K562 (cell line): ENCODE data around the gene BET1L.

Experiments used
- DNMT1 ChIP-seq: fragments of 450-650 bp; IDR thresholded peaks from 2 replicates; pipeline ENCODE4 v1.6.1; 2016; ENCODE audit warnings: antibody characterized with exemption, mild to moderate bottlenecking
- ELF1 ChIP-seq: fragments of 200-800 bp; sonication (Bioruptor generic); IDR thresholded peaks from 2 replicates; pipeline ENCODE4 v1.6.1; 2016; ENCODE audit warnings: missing genetic modification characterization, missing compliant biosample characterization
- TAF1 ChIP-seq: IDR thresholded peaks from 2 replicates; pipeline ENCODE4 v1.6.1; 2011; ENCODE audit warnings: mild to moderate bottlenecking, low read length, moderate library complexity; ENCODE audit not compliant: insufficient read depth, control insufficient read depth, severe bottlenecking; ENCODE audit errors: extremely low read depth
- ZNF174 ChIP-seq: fragments of 250-450 bp; sonication (Bioruptor Pico); IDR thresholded peaks from 2 replicates; pipeline ENCODE4 v1.4.0; 2020; ENCODE audit warnings: mild to moderate bottlenecking
- TF ChIP-seq, protein P1 (sequence below): sonication (generic); formaldehyde crosslinking; IDR thresholded peaks from 2 replicates; pipeline ENCODE4 v1.8.1; 2023; ENCODE audit warnings: mild to moderate bottlenecking, missing genetic modification reagents

DNA sequence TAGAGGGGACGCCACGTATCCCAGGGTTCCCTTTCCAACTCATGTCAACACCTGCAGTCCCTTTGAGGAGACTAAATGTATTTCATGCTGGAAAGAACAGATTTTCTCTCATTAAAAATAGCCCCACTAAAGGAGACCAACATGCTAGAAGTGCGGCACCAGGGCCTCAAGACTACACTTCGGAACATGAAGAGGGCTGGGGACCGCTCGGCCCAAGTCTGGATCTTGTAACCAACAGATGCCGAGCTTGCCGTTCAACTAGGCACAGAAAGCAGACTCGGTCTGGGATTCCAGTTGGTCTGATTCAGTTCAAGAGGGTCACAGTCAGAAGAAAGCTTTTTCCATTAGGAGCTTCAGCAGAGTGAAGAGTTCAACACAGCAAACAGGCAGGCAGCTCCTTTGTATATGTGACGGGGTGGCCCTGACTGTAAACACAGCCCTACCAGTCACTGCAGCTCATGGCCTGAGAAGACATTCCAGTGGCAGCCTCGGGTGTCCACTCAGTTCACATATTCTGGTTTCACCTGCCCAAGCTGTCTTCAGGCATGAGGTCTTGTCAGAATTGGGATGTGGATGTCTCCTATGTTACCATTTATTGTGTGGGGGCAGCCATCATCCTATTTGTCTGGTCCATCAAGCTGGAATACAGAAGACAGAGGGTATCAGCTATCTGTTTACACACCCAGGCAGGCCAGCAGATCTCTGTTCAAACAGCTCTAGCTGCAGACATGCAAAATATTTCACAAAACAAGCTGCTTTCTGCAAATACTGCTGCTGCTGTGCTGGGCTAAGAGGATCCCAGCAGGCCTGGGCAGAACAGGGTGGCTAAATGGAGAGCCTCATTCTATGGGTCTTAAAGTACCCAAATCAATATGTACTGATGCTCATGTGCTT, 9.1 kb upstream of the BET1L start:
- no peak for TF ChIP-seq DNMT1
- no peak for TF ChIP-seq ELF1 (tag)
- TF ChIP-seq ZNF174 (CRISPR knock-in tag), result no peak
- TF ChIP-seq TAF1, result no peak
- TF ChIP-seq, protein P1, sequence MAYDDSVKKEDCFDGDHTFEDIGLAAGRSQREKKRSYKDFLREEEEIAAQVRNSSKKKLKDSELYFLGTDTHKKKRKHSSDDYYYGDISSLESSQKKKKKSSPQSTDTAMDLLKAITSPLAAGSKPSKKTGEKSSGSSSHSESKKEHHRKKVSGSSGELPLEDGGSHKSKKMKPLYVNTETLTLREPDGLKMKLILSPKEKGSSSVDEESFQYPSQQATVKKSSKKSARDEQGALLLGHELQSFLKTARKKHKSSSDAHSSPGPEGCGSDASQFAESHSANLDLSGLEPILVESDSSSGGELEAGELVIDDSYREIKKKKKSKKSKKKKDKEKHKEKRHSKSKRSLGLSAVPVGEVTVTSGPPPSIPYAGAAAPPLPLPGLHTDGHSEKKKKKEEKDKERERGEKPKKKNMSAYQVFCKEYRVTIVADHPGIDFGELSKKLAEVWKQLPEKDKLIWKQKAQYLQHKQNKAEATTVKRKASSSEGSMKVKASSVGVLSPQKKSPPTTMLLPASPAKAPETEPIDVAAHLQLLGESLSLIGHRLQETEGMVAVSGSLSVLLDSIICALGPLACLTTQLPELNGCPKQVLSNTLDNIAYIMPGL (CRISPR knock-in tag), result no peak
